Progenitor cell of endocrine pancreas (in vitro differentiated cells): Measurements from ENCODE around the gene HTATSF1. TPM values are rescaled to one million over a fixed set of nuclear protein-coding genes. Genes with fewer than 3 reads are reported as not detected.
A peak's percentile ranks its signal among the peaks of the same experiment; 100 is the strongest.

Source experiments
- DNase-seq: peaks from one replicate; pipeline ENCODE4 v3.0.0; 2021; ENCODE audit warnings: low spot score; ENCODE audit not compliant: unreplicated experiment
- H3K27ac Mint-ChIP-seq: 2 replicates; pipeline ENCODE4 v1.8.0; 2021; ENCODE audit warnings: mild to moderate bottlenecking, moderate library complexity, mixed read lengths
- H3K27me3 Mint-ChIP-seq: 2 replicates; pipeline ENCODE4 v1.8.0; 2021; ENCODE audit warnings: mixed read lengths
- H3K36me3 Mint-ChIP-seq: 2 replicates; pipeline ENCODE4 v1.8.0; 2022; ENCODE audit warnings: mixed read lengths; ENCODE audit not compliant: insufficient read depth
- H3K4me1 Mint-ChIP-seq: 2 replicates; pipeline ENCODE4 v1.8.0; 2021; ENCODE audit warnings: low read depth, mixed read lengths
- H3K4me3 Mint-ChIP-seq: 2 replicates; pipeline ENCODE4 v1.8.0; 2021; ENCODE audit warnings: low read depth, mild to moderate bottlenecking, moderate library complexity, mixed read lengths
- H3K9me3 Mint-ChIP-seq: 2 replicates; pipeline ENCODE4 v1.8.0; 2021; ENCODE audit warnings: low read depth, mixed read lengths
- CTCF ChIP-seq: fragments of 200-600 bp; sonication (generic); IDR thresholded peaks from one replicate; pipeline ENCODE4 v1.5.0; 2021; ENCODE audit warnings: antibody characterized with exemption, mild to moderate bottlenecking; ENCODE audit not compliant: unreplicated experiment
- total RNA-seq: library from RNA; stranded (reverse); gene quantifications from 2 replicates; pipeline ENCODE4 v1.2.1, GENCODE V29; 2021

The HTATSF1 gene
- total RNA-seq, 1 donor from 2014 or later: 60.4 TPM

- Mint-ChIP-seq H3K9me3 (peaks cover 3% of the 10 kb centered on the region), H3K27ac (no peak overlapping the region), H3K4me3 (no peak overlapping the region), H3K4me1 (peaks cover 9% of the 10 kb centered on the region), H3K27me3 (peaks cover 8% of the 10 kb centered on the region), H3K36me3 (peaks cover 2% of the 10 kb centered on the region)
- no peak for TF ChIP-seq CTCF
- DNase-seq: no peak
Observed at GRCh38 chrX:136495043-136495442, 2.3 kb upstream of the HTATSF1 start.

- Mint-ChIP-seq H3K9me3 (peaks cover 3% of the 10 kb centered on the region), H3K4me3 (peak overlapping the region; percentile 86), H3K27me3 (no peaks in the 10 kb centered on the region), H3K36me3 (peaks cover 5% of the 10 kb centered on the region), H3K4me1 (peaks cover 9% of the 10 kb centered on the region), H3K27ac (peak overlapping the region; percentile 99)
- no peak for TF ChIP-seq CTCF
- DNase-seq: no peak
Observed at GRCh38 chrX:136496186-136496763, 1.1 kb upstream of the HTATSF1 start.

- peak overlapping the region; percentile 91 for H3K4me3 Mint-ChIP-seq
- no peak for TF ChIP-seq CTCF
- peak overlapping the region; percentile 99 for H3K27ac Mint-ChIP-seq
- peak; percentile 61 for DNase-seq
- H3K36me3 Mint-ChIP-seq: peaks cover 7% of the 10 kb centered on the region
- H3K27me3 Mint-ChIP-seq: no peaks in the 10 kb centered on the region
- peaks cover 3% of the 10 kb centered on the region for H3K9me3 Mint-ChIP-seq
- peaks cover 9% of the 10 kb centered on the region for H3K4me1 Mint-ChIP-seq
Observed at GRCh38 chrX:136496764-136497555, 432 bp upstream of the HTATSF1 start.

- Mint-ChIP-seq H3K36me3 (no peaks in the 10 kb centered on the region), H3K27me3 (no peaks in the 10 kb centered on the region), H3K27ac (no peak overlapping the region), H3K9me3 (peaks cover 16% of the 10 kb centered on the region), H3K4me1 (no peaks in the 10 kb centered on the region), H3K4me3 (no peak overlapping the region)
- DNase-seq: no peak
- no peak for TF ChIP-seq CTCF
Observed at GRCh38 chrX:136519069-136519468, 21.7 kb downstream of the HTATSF1 start.

- no peak for TF ChIP-seq CTCF
- no peak overlapping the region for H3K4me3 Mint-ChIP-seq
- no peak overlapping the region for H3K27ac Mint-ChIP-seq
- DNase-seq: no peak
- peaks cover 1% of the 10 kb centered on the region for H3K4me1 Mint-ChIP-seq
- peaks cover 26% of the 10 kb centered on the region for H3K9me3 Mint-ChIP-seq
- no peaks in the 10 kb centered on the region for H3K36me3 Mint-ChIP-seq
- H3K27me3 Mint-ChIP-seq: no peaks in the 10 kb centered on the region
Observed at GRCh38 chrX:136523770-136524169, 26.4 kb downstream of the HTATSF1 start.
